ENCODE results near the gene CNR1. TPM values are rescaled to one million over a fixed set of nuclear protein-coding genes. Genes with fewer than 3 reads are reported as not detected.

Gene CNR1
- total and polyA plus RNA-seq, 4 donors, result 0.85 to 18.3 (median 5.5) TPM

- TF ChIP-seq CTCF (IDR thresholded peaks at IDR 0.05; ENCODE audit: control extremely low read depth, extremely low read depth), result no peak
- H3K27me3 ChIP-seq (ENCODE audit: control insufficient read depth in 3 of 3, insufficient read depth in 3 of 3, low read length in 2 of 3), result peaks cover 5 to 67% (median 60%) of the 10 kb centered on the region in 3 donors
- H3K36me3 ChIP-seq (ENCODE audit: control insufficient read depth in 4 of 4, insufficient read depth in 4 of 4, low read length in 4 of 4), result no peaks in the 10 kb centered on the region
- H3K27ac ChIP-seq (ENCODE audit: low read depth in 1 of 2, low read length in 1 of 2), result peak overlapping the region in 1 of 2 donors; percentile 30
- peak overlapping the region; percentile 30 for H3K4me3 ChIP-seq
- peaks cover 0 to 13% (median 5%) of the 10 kb centered on the region in 5 donors for H3K4me1 ChIP-seq (ENCODE audit: control insufficient read depth in 5 of 5, insufficient read depth in 5 of 5, low read length in 5 of 5)
- DNase-seq (peak in 2 of 3 donors; percentile 0 to 1), ATAC-seq (ENCODE audit: insufficient read depth, low FRiP score) (peak; percentile 1)
- H3K9ac ChIP-seq (ENCODE audit: insufficient read depth in 1 of 2, low read length in 2 of 2), result no peak overlapping the region
- 7 to 8% methylated on average over 18 of the region's 18 CpGs for WGBS, 2 donors
- H3K9me3 ChIP-seq (ENCODE audit: control insufficient read depth in 4 of 4, insufficient read depth in 3 of 4, low read length in 3 of 4), result peaks cover 0 to 3% (median 0%) of the 10 kb centered on the region in 4 donors
These were observed 882 bp downstream of the CNR1 start for GRCh38 chr6:88165087-88165843.

GRCh38 chr6:88164061-88164460, 2.1 kb downstream of the CNR1 start:
- no peak overlapping the region for H3K9ac ChIP-seq (ENCODE audit: insufficient read depth in 1 of 2, low read length in 2 of 2)
- peaks cover 0 to 3% (median 0%) of the 10 kb centered on the region in 4 donors for H3K9me3 ChIP-seq (ENCODE audit: control insufficient read depth in 4 of 4, insufficient read depth in 3 of 4, low read length in 3 of 4)
- no peak overlapping the region for H3K4me3 ChIP-seq
- no peak overlapping the region for H3K27ac ChIP-seq (ENCODE audit: low read depth in 1 of 2, low read length in 1 of 2)
- ATAC-seq (ENCODE audit: insufficient read depth, low FRiP score) (no peak), DNase-seq (no peak)
- no peaks in the 10 kb centered on the region for H3K36me3 ChIP-seq (ENCODE audit: control insufficient read depth in 4 of 4, insufficient read depth in 4 of 4, low read length in 4 of 4)
- H3K27me3 ChIP-seq (ENCODE audit: control insufficient read depth in 3 of 3, insufficient read depth in 3 of 3, low read length in 2 of 3), result peaks cover 5 to 56% (median 52%) of the 10 kb centered on the region in 3 donors
- no peak for TF ChIP-seq CTCF (IDR thresholded peaks at IDR 0.05; ENCODE audit: control extremely low read depth, extremely low read depth)
- H3K4me1 ChIP-seq (ENCODE audit: control insufficient read depth in 5 of 5, insufficient read depth in 5 of 5, low read length in 5 of 5), result peaks cover 0 to 13% (median 5%) of the 10 kb centered on the region in 5 donors
- 74 to 78% methylated on average over 4 of the region's 4 CpGs for WGBS, 2 donors

GRCh38 chr6:88163616-88164015, 2.5 kb downstream of the CNR1 start:
- WGBS, 2 donors, result 78 to 89% methylated on average over 1 of the region's 1 CpG
- no peak for TF ChIP-seq CTCF (IDR thresholded peaks at IDR 0.05; ENCODE audit: control extremely low read depth, extremely low read depth)
- no peak for ATAC-seq (ENCODE audit: insufficient read depth, low FRiP score)
- no peak for DNase-seq
- no peak overlapping the region for H3K4me3 ChIP-seq
- no peaks in the 10 kb centered on the region for H3K36me3 ChIP-seq (ENCODE audit: control insufficient read depth in 4 of 4, insufficient read depth in 4 of 4, low read length in 4 of 4)
- H3K9me3 ChIP-seq (ENCODE audit: control insufficient read depth in 4 of 4, insufficient read depth in 3 of 4, low read length in 3 of 4), result peaks cover 0 to 3% (median 0%) of the 10 kb centered on the region in 4 donors
- peaks cover 5 to 51% (median 49%) of the 10 kb centered on the region in 3 donors for H3K27me3 ChIP-seq (ENCODE audit: control insufficient read depth in 3 of 3, insufficient read depth in 3 of 3, low read length in 2 of 3)
- H3K27ac ChIP-seq (ENCODE audit: low read depth in 1 of 2, low read length in 1 of 2), result no peak overlapping the region
- H3K4me1 ChIP-seq (ENCODE audit: control insufficient read depth in 5 of 5, insufficient read depth in 5 of 5, low read length in 5 of 5), result peaks cover 0 to 13% (median 5%) of the 10 kb centered on the region in 5 donors
- no peak overlapping the region for H3K9ac ChIP-seq (ENCODE audit: insufficient read depth in 1 of 2, low read length in 2 of 2)
